ENCODE measurements around the gene TUBE1.
A peak's percentile ranks its signal among the peaks of the same experiment; 100 is the strongest.
"Not testable (repeated sequence)": the region's sequence is repeated elsewhere in the genome, so short reads cannot be mapped to it uniquely, and the experiment has no call there.

The TUBE1 gene
- total RNA-seq = 24.7 to 71.9 (median 39.4) reads per million in 4 experiments

- DNase-seq = peak; percentile 81
Observed at GRCh38 chr6:112087136-112087911, at the start of gene TUBE1, which contains the start of gene FAM229B. TSS of gene TUBE1 (minus strand) at chr6:112087482. CDS start at chr6:112087434, 48 bp downstream. TSS of gene FAM229B (plus strand) at chr6:112087591. CDS start at chr6:112099284, 11,693 bp downstream.

GRCh38 chr6:112130878-112131277 is 43.6 kb upstream of the TUBE1 start:
- DNase-seq = no peak

GRCh38 chr6:112128208-112128607 is 40.9 kb upstream of the TUBE1 start:
- no peak for DNase-seq

- DNase-seq = no peak
Observed at GRCh38 chr6:112123982-112124381, 36.7 kb upstream of the TUBE1 start.

GRCh38 chr6:112122756-112123155 is 35.5 kb upstream of the TUBE1 start:
- DNase-seq = no peak

GRCh38 chr6:112118034-112118433 is 30.8 kb upstream of the TUBE1 start:
- DNase-seq = no peak

GRCh38 chr6:112117554-112117953 is 30.3 kb upstream of the TUBE1 start:
- no peak for DNase-seq

GRCh38 chr6:112116221-112116620 is 28.9 kb upstream of the TUBE1 start:
- DNase-seq = no peak

- DNase-seq = no peak
Observed at GRCh38 chr6:112114577-112115223, 27.4 kb upstream of the TUBE1 start.

- no peak for DNase-seq
Observed at GRCh38 chr6:112113918-112114317, 26.6 kb upstream of the TUBE1 start.

GRCh38 chr6:112113431-112113830 is 26.1 kb upstream of the TUBE1 start:
- DNase-seq = no peak

- DNase-seq = no peak
Observed at GRCh38 chr6:112109262-112109661, 22.0 kb upstream of the TUBE1 start.

- DNase-seq = no peak
Observed at GRCh38 chr6:112106562-112106961, 19.3 kb upstream of the TUBE1 start.

GRCh38 chr6:112106026-112106425 is 18.7 kb upstream of the TUBE1 start:
- DNase-seq = not testable (repeated sequence)

- DNase-seq = no peak
Observed at GRCh38 chr6:112100561-112100960, 13.3 kb upstream of the TUBE1 start.

- DNase-seq = no peak
Observed at GRCh38 chr6:112096901-112097300, 9.6 kb upstream of the TUBE1 start.

GRCh38 chr6:112087916-112088315 is 634 bp upstream of the TUBE1 start:
- no peak for DNase-seq

- DNase-seq = no peak
Observed at GRCh38 chr6:112086744-112087135, 542 bp downstream of the TUBE1 start.

- DNase-seq = no peak
Observed at GRCh38 chr6:112085286-112086065, 1.8 kb downstream of the TUBE1 start.

GRCh38 chr6:112081569-112081968 is 5.7 kb downstream of the TUBE1 start:
- DNase-seq = no peak

GRCh38 chr6:112066606-112067005 is 20.7 kb downstream of the TUBE1 start:
- DNase-seq = no peak

GRCh38 chr6:112065426-112065986 is 21.8 kb downstream of the TUBE1 start:
- DNase-seq = no peak

- DNase-seq = no peak
Observed at GRCh38 chr6:112062966-112063365, 24.3 kb downstream of the TUBE1 start.
